Smooth muscle cell (in vitro differentiated cells): ENCODE measurements around the gene C16orf46. TPM values are rescaled to one million over a fixed set of nuclear protein-coding genes. Genes with fewer than 3 reads are reported as not detected.
A peak's percentile ranks its signal among the peaks of the same experiment; 100 is the strongest.

Experiments used
- DNase-seq: peaks from one replicate; lab custom pipeline; 2025; ENCODE audit not compliant: unreplicated experiment; lab: John Stamatoyannopoulos, UW
- H2AFZ ChIP-seq: fragments of 200-600 bp; sonication (generic); 2 replicates; pipeline ENCODE4 v1.6.0; 2016; ENCODE audit warnings: antibody characterized with exemption, low read depth, mild to moderate bottlenecking
- H3F3A ChIP-seq: fragments of 200-600 bp; sonication (generic); 2 replicates; pipeline ENCODE4 v1.6.0; 2017; ENCODE audit warnings: antibody characterized with exemption, low read depth
- H3K27ac ChIP-seq: fragments of 200-600 bp; sonication (generic); 2 replicates; pipeline ENCODE4 v1.5.1; 2016; ENCODE audit warnings: low read depth, mild to moderate bottlenecking
- H3K27me3 ChIP-seq: fragments of 200-600 bp; sonication (generic); 2 replicates; pipeline ENCODE4 v1.6.1; 2016; ENCODE audit warnings: low read depth, mild to moderate bottlenecking
- H3K36me3 ChIP-seq: fragments of 200-600 bp; sonication (generic); 2 replicates; pipeline ENCODE4 v1.5.1; 2016; ENCODE audit warnings: low read depth
- H3K4me1 ChIP-seq: fragments of 200-600 bp; sonication (generic); 2 replicates; pipeline ENCODE4 v1.5.1; 2016; ENCODE audit warnings: low read depth
- H3K4me2 ChIP-seq: fragments of 200-600 bp; sonication (generic); 2 replicates; pipeline ENCODE4 v1.6.0; 2016; ENCODE audit warnings: mild to moderate bottlenecking
- H3K4me3 ChIP-seq: fragments of 200-600 bp; sonication (generic); 2 replicates; pipeline ENCODE4 v1.5.1; 2016; ENCODE audit warnings: mild to moderate bottlenecking
- H3K79me2 ChIP-seq: fragments of 200-600 bp; sonication (generic); 2 replicates; pipeline ENCODE4 v1.6.0; 2016; ENCODE audit warnings: low read depth, mild to moderate bottlenecking
- H3K9ac ChIP-seq: fragments of 200-600 bp; sonication (generic); 2 replicates; pipeline ENCODE4 v1.6.0; 2016; ENCODE audit warnings: low read depth
- H3K9me3 ChIP-seq: fragments of 200-600 bp; sonication (generic); replicated peaks from 2 replicates; pipeline ENCODE4 v1.5.1; 2016; ENCODE audit warnings: low read depth
- H4K20me1 ChIP-seq: fragments of 200-600 bp; sonication (generic); 2 replicates; pipeline ENCODE4 v1.6.0; 2016; ENCODE audit warnings: low read depth
- CTCF ChIP-seq: fragments of 200-600 bp; sonication (generic); IDR thresholded peaks from 2 replicates; pipeline ENCODE4 v1.5.1; 2017; ENCODE audit warnings: borderline replicate concordance, mild to moderate bottlenecking, antibody characterized with exemption; ENCODE audit not compliant: insufficient read depth, poor library complexity, severe bottlenecking
- WGBS: methylation state at CpG from one replicate; pipeline ENCODE4 v1.1.7; 2016; ENCODE audit warnings: low lambda C conversion rate; 5-methylcytosine and 5-hydroxymethylcytosine counted together
- polyA plus RNA-seq: library from polyadenylated mRNA; unstranded; fragments of >200 nt; fragmentation: Nextera tagmentation; extraction: Ambion mirVana; gene quantifications from 2 replicates; pipeline ENCODE4 v1.2.1, GENCODE V29; 2016
- total RNA-seq: library from RNA; depleted of rRNA; stranded (reverse); fragments of >200 nt; gene quantifications from 2 replicates; pipeline ENCODE4 v1.2.3, GENCODE V29; 2014

The C16orf46 gene
- total and polyA plus RNA-seq, 2 experiments from 2014 or later: 0.76 to 1.1 TPM

- Histone ChIP-seq H3K9me3 (no peaks in the 10 kb centered on the region), H3K36me3 (peaks cover 16% of the 10 kb centered on the region), H3F3A (no peaks in the 10 kb centered on the region), H3K27ac (peak overlapping the region; percentile 14), H4K20me1 (peaks cover 49% of the 10 kb centered on the region), H3K4me1 (peaks cover 20% of the 10 kb centered on the region), H3K9ac (no peak overlapping the region), H3K4me3 (no peak overlapping the region), H3K79me2 (peaks cover 35% of the 10 kb centered on the region), H2AFZ (no peak overlapping the region), H3K4me2 (no peak overlapping the region), H3K27me3 (no peaks in the 10 kb centered on the region)
- no peak for DNase-seq
- no peak for TF ChIP-seq CTCF
- WGBS: 45% methylated on average over 5 of the region's 5 CpGs
Observed at GRCh38 chr16:81040842-81041241, 36.2 kb downstream of the C16orf46 start.

- H3K9me3 ChIP-seq: no peaks in the 10 kb centered on the region
- peaks cover 20% of the 10 kb centered on the region for H3K4me1 ChIP-seq
- no peak overlapping the region for H2AFZ ChIP-seq
- 91% methylated on average over 2 of the region's 2 CpGs for WGBS
- H4K20me1 ChIP-seq: peaks cover 49% of the 10 kb centered on the region
- H3K4me3 ChIP-seq: no peak overlapping the region
- TF ChIP-seq CTCF: no peak
- H3K9ac ChIP-seq: no peak overlapping the region
- H3K36me3 ChIP-seq: peaks cover 13% of the 10 kb centered on the region
- H3K27ac ChIP-seq: no peak overlapping the region
- H3F3A ChIP-seq: no peaks in the 10 kb centered on the region
- no peak overlapping the region for H3K4me2 ChIP-seq
- no peak for DNase-seq
- peaks cover 35% of the 10 kb centered on the region for H3K79me2 ChIP-seq
- H3K27me3 ChIP-seq: no peaks in the 10 kb centered on the region
Observed at GRCh38 chr16:81040131-81040530, 36.9 kb downstream of the C16orf46 start.

- WGBS: 36% methylated on average over 10 of the region's 10 CpGs
- DNase-seq: no peak
- peak overlapping the region; percentile 85 for H2AFZ ChIP-seq
- H3K36me3 ChIP-seq: no peaks in the 10 kb centered on the region
- peak overlapping the region; percentile 1 for H3K27ac ChIP-seq
- peaks cover 35% of the 10 kb centered on the region for H3K79me2 ChIP-seq
- no peaks in the 10 kb centered on the region for H3F3A ChIP-seq
- TF ChIP-seq CTCF: no peak
- H3K9ac ChIP-seq: peak overlapping the region; percentile 81
- H3K4me3 ChIP-seq: peak overlapping the region; percentile 92
- no peaks in the 10 kb centered on the region for H3K27me3 ChIP-seq
- H4K20me1 ChIP-seq: peaks cover 44% of the 10 kb centered on the region
- peaks cover 20% of the 10 kb centered on the region for H3K4me1 ChIP-seq
- no peaks in the 10 kb centered on the region for H3K9me3 ChIP-seq
- H3K4me2 ChIP-seq: peak overlapping the region; percentile 87
Observed at GRCh38 chr16:81036751-81037350, 40.2 kb downstream of the C16orf46 start.

GRCh38 chr16:81035975-81036750, 40.9 kb downstream of the C16orf46 start:
- DNase-seq: peak; percentile 34
- peaks cover 35% of the 10 kb centered on the region for H3K79me2 ChIP-seq
- no peaks in the 10 kb centered on the region for H3K27me3 ChIP-seq
- H3K4me1 ChIP-seq: peaks cover 16% of the 10 kb centered on the region
- peak overlapping the region; percentile 81 for H3K9ac ChIP-seq
- H3F3A ChIP-seq: no peaks in the 10 kb centered on the region
- no peaks in the 10 kb centered on the region for H3K36me3 ChIP-seq
- no peaks in the 10 kb centered on the region for H3K9me3 ChIP-seq
- peak overlapping the region; percentile 92 for H3K4me3 ChIP-seq
- WGBS: 1% methylated on average over 68 of the region's 80 CpGs
- peak overlapping the region; percentile 85 for H2AFZ ChIP-seq
- TF ChIP-seq CTCF: no peak
- peak overlapping the region; percentile 87 for H3K4me2 ChIP-seq
- peak overlapping the region; percentile 1 for H3K27ac ChIP-seq
- H4K20me1 ChIP-seq: peaks cover 41% of the 10 kb centered on the region
